Measurements from ENCODE around the gene SDCCAG8. TPM values are rescaled to one million over a fixed set of nuclear protein-coding genes. Genes with fewer than 3 reads are reported as not detected.

SDCCAG8 gene
- total RNA-seq, 4 donors from 2014 or later = 21.6 to 62.7 (median 39.8) TPM

- no peaks in the 10 kb centered on the region for H3K36me3 ChIP-seq
- no peaks in the 10 kb centered on the region for H3K9me3 ChIP-seq
- no peak overlapping the region for H3K27ac ChIP-seq
- peaks cover 15% of the 10 kb centered on the region for H3K4me1 ChIP-seq
- TF ChIP-seq EP300 (IDR thresholded peaks at IDR 0.05) = no peak
- no peak for TF ChIP-seq CTCF (IDR thresholded peaks at IDR 0.05)
- TF ChIP-seq POLR2A (IDR thresholded peaks at IDR 0.05) = no peak
- TF ChIP-seq POLR2AphosphoS5 (IDR thresholded peaks at IDR 0.05) = no peak
- peak overlapping the region; percentile 37 for H3K4me3 ChIP-seq
- DNase-seq (ENCODE audit: low spot score in 2 of 2) = no peak
- H3K27me3 ChIP-seq = no peaks in the 10 kb centered on the region
- 24% methylated on average over 39 of the region's 60 CpGs for WGBS
Observed at GRCh38 chr1:243483071-243483771, 227.4 kb downstream of the SDCCAG8 start.

- TF ChIP-seq CTCF (IDR thresholded peaks at IDR 0.05) (no peak), POLR2AphosphoS5 (IDR thresholded peaks at IDR 0.05) (no peak), POLR2A (IDR thresholded peaks at IDR 0.05) (no peak)
- WGBS = 93% methylated on average over 16 of the region's 16 CpGs
Observed at GRCh38 chr1:243483952-243484351, 228.1 kb downstream of the SDCCAG8 start.

GRCh38 chr1:243487036-243487648, 231.3 kb downstream of the SDCCAG8 start:
- Histone ChIP-seq H3K36me3 (peaks cover 5% of the 10 kb centered on the region), H3K9me3 (no peaks in the 10 kb centered on the region), H3K27ac (no peak overlapping the region), H3K4me3 (no peak overlapping the region), H3K27me3 (no peaks in the 10 kb centered on the region), H3K4me1 (peaks cover 19% of the 10 kb centered on the region)
- no peak for DNase-seq (ENCODE audit: low spot score in 2 of 2)
- 86% methylated on average over 9 of the region's 15 CpGs for WGBS
- no peak for TF ChIP-seq CTCF (IDR thresholded peaks at IDR 0.05)
- no peak for TF ChIP-seq POLR2A (IDR thresholded peaks at IDR 0.05)
- no peak for TF ChIP-seq EP300 (IDR thresholded peaks at IDR 0.05)
- TF ChIP-seq POLR2AphosphoS5 (IDR thresholded peaks at IDR 0.05) = no peak

More at GRCh38 chr1:243483952-243484351, 228.1 kb downstream of the SDCCAG8 start:
- Histone ChIP-seq H3K4me1 (peaks cover 15% of the 10 kb centered on the region), H3K4me3 (no peak overlapping the region), H3K9me3 (no peaks in the 10 kb centered on the region), H3K27ac (no peak overlapping the region), H3K27me3 (no peaks in the 10 kb centered on the region), H3K36me3 (no peaks in the 10 kb centered on the region)
- DNase-seq (ENCODE audit: low spot score in 2 of 2) = no peak

GRCh38 chr1:243487649-243488227, 231.9 kb downstream of the SDCCAG8 start:
- no peak overlapping the region for H3K27ac ChIP-seq
- 73% methylated on average over 24 of the region's 40 CpGs for WGBS
- no peaks in the 10 kb centered on the region for H3K9me3 ChIP-seq
- H3K4me3 ChIP-seq = peak overlapping the region; percentile 20
- TF ChIP-seq POLR2AphosphoS5 (IDR thresholded peaks at IDR 0.05) (no peak), POLR2A (IDR thresholded peaks at IDR 0.05) (no peak), EP300 (IDR thresholded peaks at IDR 0.05) (no peak), CTCF (IDR thresholded peaks at IDR 0.05) (no peak)
- peaks cover 13% of the 10 kb centered on the region for H3K4me1 ChIP-seq
- H3K27me3 ChIP-seq = no peaks in the 10 kb centered on the region
- peaks cover 5% of the 10 kb centered on the region for H3K36me3 ChIP-seq
- no peak for DNase-seq (ENCODE audit: low spot score in 2 of 2)

Measured in suprapubic skin (tissue), 4 donors.